ENCODE data around the gene DCXR. TPM values are rescaled to one million over a fixed set of nuclear protein-coding genes. Genes with fewer than 3 reads are reported as not detected.
A peak's percentile ranks its signal among the peaks of the same experiment; 100 is the strongest.

DCXR gene
- total RNA-seq, 2 donors from 2014 or later = 169 to 213 TPM

GRCh38 chr17:82012261-82012639 is 25.2 kb downstream of the DCXR start:
- Histone ChIP-seq H3K27ac (peak overlapping the region; percentile 54 to 75), H3K27me3 (no peaks in the 10 kb centered on the region), H3K4me1 (peaks cover 0 to 21% of the 10 kb centered on the region in 2 donors), H3K9me3 (no peaks in the 10 kb centered on the region), H3K4me3 (no peak overlapping the region), H3K36me3 (no peaks in the 10 kb centered on the region)
- no peak for DNase-seq (ENCODE audit: low spot score)
- no peak for TF ChIP-seq CTCF (IDR thresholded peaks at IDR 0.05)

GRCh38 chr17:82011617-82012187 is 25.8 kb downstream of the DCXR start:
- no peak for TF ChIP-seq CTCF (IDR thresholded peaks at IDR 0.05)
- DNase-seq (ENCODE audit: low spot score) = no peak
- H3K4me1 ChIP-seq = peaks cover 0 to 22% of the 10 kb centered on the region in 2 donors
- no peak overlapping the region for H3K4me3 ChIP-seq
- no peaks in the 10 kb centered on the region for H3K27me3 ChIP-seq
- H3K27ac ChIP-seq = no peak overlapping the region
- H3K9me3 ChIP-seq = no peaks in the 10 kb centered on the region
- no peaks in the 10 kb centered on the region for H3K36me3 ChIP-seq

GRCh38 chr17:82010575-82011525 is 26.6 kb downstream of the DCXR start:
- no peak for TF ChIP-seq CTCF (IDR thresholded peaks at IDR 0.05)
- Histone ChIP-seq H3K4me3 (no peak overlapping the region), H3K27ac (no peak overlapping the region), H3K36me3 (no peaks in the 10 kb centered on the region), H3K4me1 (peaks cover 0 to 31% of the 10 kb centered on the region in 2 donors), H3K9me3 (no peaks in the 10 kb centered on the region), H3K27me3 (no peaks in the 10 kb centered on the region)
- DNase-seq (ENCODE audit: low spot score) = no peak

- Histone ChIP-seq H3K4me3 (no peak overlapping the region), H3K4me1 (peaks cover 0 to 29% of the 10 kb centered on the region in 2 donors), H3K27ac (no peak overlapping the region), H3K27me3 (no peaks in the 10 kb centered on the region), H3K9me3 (no peaks in the 10 kb centered on the region), H3K36me3 (no peaks in the 10 kb centered on the region)
- no peak for TF ChIP-seq CTCF (IDR thresholded peaks at IDR 0.05)
- DNase-seq (ENCODE audit: low spot score) = no peak
These were observed 28.1 kb downstream of the DCXR start for GRCh38 chr17:82009413-82009812.

- H3K27ac ChIP-seq = no peak overlapping the region
- no peaks in the 10 kb centered on the region for H3K9me3 ChIP-seq
- DNase-seq (ENCODE audit: low spot score) = no peak
- no peak overlapping the region for H3K4me3 ChIP-seq
- H3K36me3 ChIP-seq = no peaks in the 10 kb centered on the region
- H3K4me1 ChIP-seq = peaks cover 0 to 27% of the 10 kb centered on the region in 2 donors
- no peak for TF ChIP-seq CTCF (IDR thresholded peaks at IDR 0.05)
- H3K27me3 ChIP-seq = no peaks in the 10 kb centered on the region
These were observed 28.5 kb downstream of the DCXR start for GRCh38 chr17:82008941-82009405.
